ENCODE results near the gene B4GALNT4. TPM values are rescaled to one million over a fixed set of nuclear protein-coding genes. Genes with fewer than 3 reads are reported as not detected.

The B4GALNT4 gene
- total and polyA plus RNA-seq, 4 donors, result 0.15 to 0.42 (median 0.42) TPM; not detected in 1

DNA sequence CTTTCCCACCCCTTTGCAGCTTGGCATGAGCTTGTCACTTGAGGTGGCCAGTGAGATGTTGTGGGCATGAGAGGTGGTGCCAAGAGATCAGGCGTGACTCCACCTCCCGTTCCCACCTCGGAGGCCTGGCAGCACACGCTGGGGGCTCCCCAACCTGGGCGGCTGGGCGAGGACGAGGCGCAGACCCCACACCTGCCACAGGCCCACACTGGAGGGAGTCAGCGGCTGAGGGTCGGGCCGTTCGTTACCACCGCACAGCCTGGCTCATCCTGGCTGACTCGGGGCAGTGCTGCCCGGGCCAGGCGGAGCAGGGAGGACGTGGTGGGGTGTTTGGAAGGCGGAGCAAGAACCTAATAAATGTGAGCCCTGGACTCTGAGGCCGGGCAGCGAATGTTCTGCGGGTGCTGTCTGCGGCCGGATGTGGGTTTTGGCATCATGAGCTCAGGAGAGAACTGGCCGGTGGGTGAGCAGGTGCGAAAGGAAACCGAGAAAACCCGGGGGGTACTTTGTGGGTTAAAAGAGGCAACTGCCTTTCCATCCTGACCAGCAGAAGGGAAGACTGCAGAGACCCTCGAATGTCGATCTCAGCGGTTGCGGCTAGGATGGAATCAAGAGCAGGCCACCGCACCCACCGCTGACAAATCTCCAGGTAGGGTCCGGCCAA, 38.5 kb upstream of the B4GALNT4 start:
- no peak overlapping the region for H3K27ac ChIP-seq (ENCODE audit: low read depth in 1 of 2, low read length in 2 of 2)
- no peak overlapping the region for H3K4me3 ChIP-seq (ENCODE audit: low read depth in 1 of 3, low read length in 3 of 3)
- H3K36me3 ChIP-seq (ENCODE audit: control insufficient read depth in 4 of 4, insufficient read depth in 3 of 4, low read depth in 1 of 4, low read length in 3 of 4), result no peaks in the 10 kb centered on the region
- no peaks in the 10 kb centered on the region for H3K27me3 ChIP-seq (ENCODE audit: control insufficient read depth in 4 of 4, insufficient read depth in 4 of 4, low read length in 3 of 4)
- no peaks in the 10 kb centered on the region for H3K9me3 ChIP-seq (ENCODE audit: control insufficient read depth in 4 of 4, low read length in 3 of 4)
- TF ChIP-seq, protein P1, sequence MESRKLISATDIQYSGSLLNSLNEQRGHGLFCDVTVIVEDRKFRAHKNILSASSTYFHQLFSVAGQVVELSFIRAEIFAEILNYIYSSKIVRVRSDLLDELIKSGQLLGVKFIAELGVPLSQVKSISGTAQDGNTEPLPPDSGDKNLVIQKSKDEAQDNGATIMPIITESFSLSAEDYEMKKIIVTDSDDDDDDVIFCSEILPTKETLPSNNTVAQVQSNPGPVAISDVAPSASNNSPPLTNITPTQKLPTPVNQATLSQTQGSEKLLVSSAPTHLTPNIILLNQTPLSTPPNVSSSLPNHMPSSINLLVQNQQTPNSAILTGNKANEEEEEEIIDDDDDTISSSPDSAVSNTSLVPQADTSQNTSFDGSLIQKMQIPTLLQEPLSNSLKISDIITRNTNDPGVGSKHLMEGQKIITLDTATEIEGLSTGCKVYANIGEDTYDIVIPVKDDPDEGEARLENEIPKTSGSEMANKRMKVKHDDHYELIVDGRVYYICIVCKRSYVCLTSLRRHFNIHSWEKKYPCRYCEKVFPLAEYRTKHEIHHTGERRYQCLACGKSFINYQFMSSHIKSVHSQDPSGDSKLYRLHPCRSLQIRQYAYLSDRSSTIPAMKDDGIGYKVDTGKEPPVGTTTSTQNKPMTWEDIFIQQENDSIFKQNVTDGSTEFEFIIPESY (IDR thresholded peaks at IDR 0.05), result no peak
- TF ChIP-seq, protein P2, sequence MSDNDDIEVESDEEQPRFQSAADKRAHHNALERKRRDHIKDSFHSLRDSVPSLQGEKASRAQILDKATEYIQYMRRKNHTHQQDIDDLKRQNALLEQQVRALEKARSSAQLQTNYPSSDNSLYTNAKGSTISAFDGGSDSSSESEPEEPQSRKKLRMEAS (IDR thresholded peaks at IDR 0.05), result no peak
- H3K9ac ChIP-seq (ENCODE audit: low read depth in 1 of 2, low read length in 2 of 2), result no peak overlapping the region
- H3K4me1 ChIP-seq (ENCODE audit: control insufficient read depth in 4 of 4, insufficient read depth in 4 of 4, low read length in 3 of 4), result peaks cover 0 to 14% (median 10%) of the 10 kb centered on the region in 4 donors
- WGBS, result 86% methylated on average over 34 of the region's 34 CpGs
- DNase-seq (ENCODE audit: low spot score), result no peak

DNA sequence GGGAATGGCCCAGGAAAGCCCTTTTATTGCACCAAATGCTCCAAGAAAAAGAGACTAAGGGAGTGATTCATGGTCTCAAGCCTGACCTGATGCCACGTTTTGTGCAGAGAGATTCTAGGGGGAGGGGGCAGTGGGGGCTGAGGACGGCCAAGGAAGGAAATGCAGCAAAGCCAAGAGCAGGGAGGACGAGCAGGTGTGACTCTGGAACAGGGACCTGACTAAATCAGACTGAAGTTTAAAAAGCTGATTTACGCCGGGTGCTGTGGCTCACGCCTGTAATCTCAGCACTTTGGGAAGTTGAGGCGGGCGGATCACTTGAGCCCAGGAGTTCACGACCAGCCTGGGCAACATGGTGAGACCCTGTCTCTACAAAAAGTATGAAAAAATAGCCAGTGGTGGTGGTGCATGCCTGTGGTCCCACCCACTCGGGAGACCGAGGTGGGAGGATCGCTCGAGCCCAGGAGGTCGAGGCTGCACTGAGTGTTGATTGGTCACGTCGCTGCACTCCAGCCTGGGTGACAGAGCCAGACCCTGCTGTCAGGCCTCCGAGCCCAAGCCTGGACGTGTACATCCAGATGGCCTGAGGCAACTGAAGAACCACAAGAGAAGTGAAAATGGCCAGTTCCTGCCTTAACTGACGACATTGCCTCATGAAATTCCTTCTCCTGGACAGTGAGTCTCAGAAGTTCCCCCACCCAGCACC, 37.8 kb upstream of the B4GALNT4 start:
- 93% methylated on average over 19 of the region's 19 CpGs for WGBS
- no peaks in the 10 kb centered on the region for H3K36me3 ChIP-seq (ENCODE audit: control insufficient read depth in 4 of 4, insufficient read depth in 3 of 4, low read depth in 1 of 4, low read length in 3 of 4)
- no peaks in the 10 kb centered on the region for H3K9me3 ChIP-seq (ENCODE audit: control insufficient read depth in 4 of 4, low read length in 3 of 4)
- H3K4me1 ChIP-seq (ENCODE audit: control insufficient read depth in 4 of 4, insufficient read depth in 4 of 4, low read length in 3 of 4), result peaks cover 0 to 10% (median 9%) of the 10 kb centered on the region in 4 donors
- H3K9ac ChIP-seq (ENCODE audit: low read depth in 1 of 2, low read length in 2 of 2), result no peak overlapping the region
- DNase-seq (ENCODE audit: low spot score), result no peak
- H3K4me3 ChIP-seq (ENCODE audit: low read depth in 1 of 3, low read length in 3 of 3), result no peak overlapping the region
- TF ChIP-seq NR2F2 (IDR thresholded peaks at IDR 0.05) (no peak), RXRA (IDR thresholded peaks at IDR 0.05) (no peak), FOXA1 (IDR thresholded peaks at IDR 0.05) (no peak), JUND (IDR thresholded peaks at IDR 0.05) (no peak), TAF1 (conservative IDR thresholded peaks at IDR 0.05) (no peak), HNF4A (conservative IDR thresholded peaks at IDR 0.05) (no peak), HNF4G (IDR thresholded peaks at IDR 0.05) (no peak), SP1 (IDR thresholded peaks at IDR 0.05) (no peak), YY1 (IDR thresholded peaks at IDR 0.05) (no peak), EGR1 (IDR thresholded peaks at IDR 0.05; ENCODE audit: low read depth in 2 of 2) (no peak), FOXA2 (IDR thresholded peaks at IDR 0.05) (no peak), GABPA (IDR thresholded peaks at IDR 0.05 in 1 of 2, conservative IDR thresholded peaks at IDR 0.05 in 1 of 2) (no peak), RAD21 (IDR thresholded peaks at IDR 0.05) (no peak)
- TF ChIP-seq, protein P2 (IDR thresholded peaks at IDR 0.05), result no peak
- TF ChIP-seq, protein P3, sequence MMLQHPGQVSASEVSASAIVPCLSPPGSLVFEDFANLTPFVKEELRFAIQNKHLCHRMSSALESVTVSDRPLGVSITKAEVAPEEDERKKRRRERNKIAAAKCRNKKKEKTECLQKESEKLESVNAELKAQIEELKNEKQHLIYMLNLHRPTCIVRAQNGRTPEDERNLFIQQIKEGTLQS (IDR thresholded peaks at IDR 0.05), result no peak
- TF ChIP-seq, protein P1 (IDR thresholded peaks at IDR 0.05), result no peak
- TF ChIP-seq, protein P4, sequence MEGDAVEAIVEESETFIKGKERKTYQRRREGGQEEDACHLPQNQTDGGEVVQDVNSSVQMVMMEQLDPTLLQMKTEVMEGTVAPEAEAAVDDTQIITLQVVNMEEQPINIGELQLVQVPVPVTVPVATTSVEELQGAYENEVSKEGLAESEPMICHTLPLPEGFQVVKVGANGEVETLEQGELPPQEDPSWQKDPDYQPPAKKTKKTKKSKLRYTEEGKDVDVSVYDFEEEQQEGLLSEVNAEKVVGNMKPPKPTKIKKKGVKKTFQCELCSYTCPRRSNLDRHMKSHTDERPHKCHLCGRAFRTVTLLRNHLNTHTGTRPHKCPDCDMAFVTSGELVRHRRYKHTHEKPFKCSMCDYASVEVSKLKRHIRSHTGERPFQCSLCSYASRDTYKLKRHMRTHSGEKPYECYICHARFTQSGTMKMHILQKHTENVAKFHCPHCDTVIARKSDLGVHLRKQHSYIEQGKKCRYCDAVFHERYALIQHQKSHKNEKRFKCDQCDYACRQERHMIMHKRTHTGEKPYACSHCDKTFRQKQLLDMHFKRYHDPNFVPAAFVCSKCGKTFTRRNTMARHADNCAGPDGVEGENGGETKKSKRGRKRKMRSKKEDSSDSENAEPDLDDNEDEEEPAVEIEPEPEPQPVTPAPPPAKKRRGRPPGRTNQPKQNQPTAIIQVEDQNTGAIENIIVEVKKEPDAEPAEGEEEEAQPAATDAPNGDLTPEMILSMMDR (IDR thresholded peaks at IDR 0.05; ENCODE audit: low read depth, low read length, missing input control), result no peak
- TF ChIP-seq, protein P5, sequence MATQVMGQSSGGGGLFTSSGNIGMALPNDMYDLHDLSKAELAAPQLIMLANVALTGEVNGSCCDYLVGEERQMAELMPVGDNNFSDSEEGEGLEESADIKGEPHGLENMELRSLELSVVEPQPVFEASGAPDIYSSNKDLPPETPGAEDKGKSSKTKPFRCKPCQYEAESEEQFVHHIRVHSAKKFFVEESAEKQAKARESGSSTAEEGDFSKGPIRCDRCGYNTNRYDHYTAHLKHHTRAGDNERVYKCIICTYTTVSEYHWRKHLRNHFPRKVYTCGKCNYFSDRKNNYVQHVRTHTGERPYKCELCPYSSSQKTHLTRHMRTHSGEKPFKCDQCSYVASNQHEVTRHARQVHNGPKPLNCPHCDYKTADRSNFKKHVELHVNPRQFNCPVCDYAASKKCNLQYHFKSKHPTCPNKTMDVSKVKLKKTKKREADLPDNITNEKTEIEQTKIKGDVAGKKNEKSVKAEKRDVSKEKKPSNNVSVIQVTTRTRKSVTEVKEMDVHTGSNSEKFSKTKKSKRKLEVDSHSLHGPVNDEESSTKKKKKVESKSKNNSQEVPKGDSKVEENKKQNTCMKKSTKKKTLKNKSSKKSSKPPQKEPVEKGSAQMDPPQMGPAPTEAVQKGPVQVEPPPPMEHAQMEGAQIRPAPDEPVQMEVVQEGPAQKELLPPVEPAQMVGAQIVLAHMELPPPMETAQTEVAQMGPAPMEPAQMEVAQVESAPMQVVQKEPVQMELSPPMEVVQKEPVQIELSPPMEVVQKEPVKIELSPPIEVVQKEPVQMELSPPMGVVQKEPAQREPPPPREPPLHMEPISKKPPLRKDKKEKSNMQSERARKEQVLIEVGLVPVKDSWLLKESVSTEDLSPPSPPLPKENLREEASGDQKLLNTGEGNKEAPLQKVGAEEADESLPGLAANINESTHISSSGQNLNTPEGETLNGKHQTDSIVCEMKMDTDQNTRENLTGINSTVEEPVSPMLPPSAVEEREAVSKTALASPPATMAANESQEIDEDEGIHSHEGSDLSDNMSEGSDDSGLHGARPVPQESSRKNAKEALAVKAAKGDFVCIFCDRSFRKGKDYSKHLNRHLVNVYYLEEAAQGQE (IDR thresholded peaks at IDR 0.05), result no peak
- no peaks in the 10 kb centered on the region for H3K27me3 ChIP-seq (ENCODE audit: control insufficient read depth in 4 of 4, insufficient read depth in 4 of 4, low read length in 3 of 4)
- H3K27ac ChIP-seq (ENCODE audit: low read depth in 1 of 2, low read length in 2 of 2), result no peak overlapping the region
